GM12878 (cell line): Measurements from ENCODE around the gene CENPS. TPM values are rescaled to one million over a fixed set of nuclear protein-coding genes. Genes with fewer than 3 reads are reported as not detected.

ENCODE experiments used
- ATAC-seq: fragments of 200-7000 bp; cut with Tn5 transposase; 3 replicates; pipeline ENCODE4 v1.9.1; 2020; ENCODE audit warnings: mild to moderate bottlenecking, moderate library complexity
- BruUV-seq: library from RNA; stranded (reverse); fragments of 400-500 nt; replicated peaks from 2 replicates; lab custom pipeline; 2021; lab: Mats Ljungman, UMichigan
- CTCF ChIA-PET: fragments of 300-600 bp; sonication (Branson Sonifier 250); formaldehyde crosslinking; extraction: SDS; loops from one replicate; lab custom pipeline; 2021; ENCODE audit warnings: inconsistent platforms; lab: Yijun Ruan, JAX
- POLR2A ChIA-PET: fragments of 350-600 bp; formaldehyde crosslinking; extraction: SDS; loops from one replicate; lab custom pipeline; 2021; ENCODE audit warnings: inconsistent platforms; lab: Charles Lee
- RAD21 ChIA-PET: fragments of 300-600 bp; sonication (Branson Sonifier 250); formaldehyde crosslinking; loops from one replicate; lab custom pipeline; 2023; ENCODE audit warnings: antibody characterized with exemption; ENCODE audit not compliant: unreplicated experiment; lab: Charles Lee
- SMC1A ChIA-PET: fragments of 300-600 bp; sonication (Branson Sonifier 250); formaldehyde crosslinking; loops from one replicate; lab custom pipeline; 2023; ENCODE audit not compliant: unreplicated experiment, uncharacterized antibody; lab: Charles Lee
- DNase-seq: peaks from one replicate; pipeline ENCODE4 v3.0.0-alpha.2; 2011; ENCODE audit warnings: low read depth, low spot score
- FAIRE-seq: peaks from 3 replicates; lab custom pipeline; 2011; peaks lifted over from hg19 to GRCh38; lab: Jason Lieb, UNC
- H2AFZ ChIP-seq: 2 replicates; pipeline ENCODE4 v1.6.0; 2011; ENCODE audit warnings: low read depth, low read length, control low read depth; ENCODE audit not compliant: control insufficient read depth
- H3K27ac ChIP-seq: 2 replicates; pipeline ENCODE4 v1.5.1; 2011; ENCODE audit warnings: control low read depth; ENCODE audit not compliant: control insufficient read depth, insufficient read depth
- H3K27me3 ChIP-seq, 2 experiments: replicated peaks in 1 of 2; 2 replicates each; pipeline versions ENCODE4 v1.6.0 to v1.6.1; 2011; ENCODE audit warnings: low read length in 1 of 2; ENCODE audit not compliant: control insufficient read depth in 2 of 2, insufficient read depth in 2 of 2
- H3K36me3 ChIP-seq, 2 experiments: 2 replicates each; pipeline ENCODE4 v1.5.1; 2011; ENCODE audit warnings: low read length in 1 of 2; ENCODE audit not compliant: control insufficient read depth in 2 of 2, insufficient read depth in 2 of 2
- H3K4me1 ChIP-seq: 2 replicates; pipeline ENCODE4 v1.6.1; 2011; ENCODE audit warnings: mild to moderate bottlenecking, low read length, moderate library complexity, mixed read lengths; ENCODE audit not compliant: control insufficient read depth, insufficient read depth
- H3K4me2 ChIP-seq: 2 replicates; pipeline ENCODE4 v1.6.0; 2011; ENCODE audit warnings: control low read depth; ENCODE audit not compliant: control insufficient read depth, insufficient read depth
- H3K4me3 ChIP-seq: fragments of 200-600 bp; sonication (generic); 2 replicates; pipeline ENCODE4 v1.5.1; 2016
- H3K79me2 ChIP-seq: 2 replicates; pipeline ENCODE4 v1.6.0; 2011; ENCODE audit warnings: low read length; ENCODE audit not compliant: control insufficient read depth, insufficient read depth
- H3K9ac ChIP-seq: 2 replicates; pipeline ENCODE4 v1.8.0; 2011; ENCODE audit warnings: low read length, control low read depth, mixed read lengths; ENCODE audit not compliant: control insufficient read depth, insufficient read depth
- H3K9me3 ChIP-seq: replicated peaks from 3 replicates; pipeline ENCODE4 v1.5.1; 2011; ENCODE audit warnings: mild to moderate bottlenecking, low read length; ENCODE audit not compliant: control insufficient read depth, insufficient read depth
- H4K20me1 ChIP-seq: 2 replicates; pipeline ENCODE4 v1.6.0; 2011; ENCODE audit not compliant: control insufficient read depth, insufficient read depth
- BACH1 ChIP-seq: fragments of 450-650 bp; IDR thresholded peaks from 2 replicates; pipeline ENCODE4 v1.6.1; 2017; ENCODE audit warnings: mild to moderate bottlenecking, borderline replicate concordance
- MLLT1 ChIP-seq: fragments of 450-650 bp; IDR thresholded peaks from 2 replicates; pipeline ENCODE4 v1.6.1; 2016; ENCODE audit warnings: mild to moderate bottlenecking
- PKNOX1 ChIP-seq: fragments of 450-650 bp; IDR thresholded peaks from 2 replicates; pipeline ENCODE4 v1.6.1; 2016; ENCODE audit warnings: mild to moderate bottlenecking
- RAD21 ChIP-seq: IDR thresholded peaks from 2 replicates; pipeline ENCODE4 v1.6.1; 2011; ENCODE audit warnings: mild to moderate bottlenecking, low read depth, low read length, moderate library complexity; ENCODE audit not compliant: insufficient read depth
- SPI1 ChIP-seq: IDR thresholded peaks from 2 replicates; pipeline ENCODE4 v1.6.1; 2011; ENCODE audit warnings: low read depth, mild to moderate bottlenecking, low read length, moderate library complexity, borderline replicate concordance; ENCODE audit not compliant: insufficient read depth
- SREBF1 ChIP-seq: IDR thresholded peaks from 2 replicates; pipeline ENCODE4 v1.6.1; 2012; ENCODE audit warnings: mild to moderate bottlenecking, low read length
- SRF ChIP-seq, 2 experiments: IDR thresholded peaks; 2 replicates each; pipeline ENCODE4 v1.6.1; 2011; ENCODE audit warnings: low read depth in 2 of 2, low read length in 2 of 2, mild to moderate bottlenecking in 1 of 2, moderate library complexity in 1 of 2
- YY1 ChIP-seq: IDR thresholded peaks from 2 replicates; pipeline ENCODE4 v1.6.1; 2011; ENCODE audit warnings: low read depth, mild to moderate bottlenecking, low read length
- WGBS: methylation state at CpG from one replicate; pipeline ENCODE4 v1.1.6; 2016; ENCODE audit warnings: low lambda C conversion rate; ENCODE audit not compliant: insufficient replicate concordance, insufficient coverage; ENCODE audit errors: missing lambda C conversion rate; 5-methylcytosine and 5-hydroxymethylcytosine counted together
- in situ Hi-C: fragments of 300-500 bp; cut with MboI; formaldehyde crosslinking; loops from 9 replicates; pipeline ENCODE4 v1.14.3; 2018; ENCODE audit warnings: mixed read lengths
- intact Hi-C: fragments of 100-400 bp; cut with micrococcal nuclease; formaldehyde crosslinking; loops from one replicate; pipeline ENCODE4 v1.14.2; 2022; ENCODE audit not compliant: unreplicated experiment
- polyA plus RNA-seq, 11 experiments: library from polyadenylated mRNA; depleted of rRNA in 4 of 11; unstranded in 6 of 11; stranded (reverse) in 5 of 11; fragments of >200 nt; fragmentation: Nextera tagmentation in 4 of 11; fragmentation: Illumina TruSeq in 1 of 11; extraction: Ambion mirVana in 4 of 11; extraction: Trizol in 1 of 11; gene quantifications; 1 replicate in 1 of 11; 2 replicates in 10 of 11; pipeline versions ENCODE4 v1.2.1 to v1.2.3, GENCODE V29; 2011 to 2016; ENCODE audit warnings: inconsistent platforms in 2 of 11, missing spikeins in 2 of 11, low read depth in 1 of 11
- total RNA-seq, 4 experiments: library from RNA; depleted of rRNA in 3 of 4; stranded (reverse); fragments of >200 nt in 3 of 4; fragmentation: Illumina TruSeq in 1 of 4; extraction: Trizol in 1 of 4; gene quantifications; 2 replicates each; pipeline versions ENCODE4 v1.2.1 to v1.2.3, GENCODE V29; 2013 to 2021

Gene CENPS
- total and polyA plus RNA-seq, 10 of the 15 experiments (the other 5 are each of a cell fraction or from before 2014, with no cell fraction given) = 9.4 to 51.7 (median 16.7) TPM

GRCh38 chr1:10387677-10388386, 42.4 kb upstream of the CENPS start:
- no peaks in the 10 kb centered on the region for H3K79me2 ChIP-seq
- no peaks in the 10 kb centered on the region for H3K9me3 ChIP-seq
- 0 out of 2 replicates have a peak overlapping the region, but pooled peaks have one; percentile 6 for H3K27ac ChIP-seq
- in situ Hi-C loops (no loop called here), intact Hi-C loops (loop anchor here (1.0 kb wide), 1 partner anchor 10 kb away; no protein-coding TSS in a partner anchor)
- ChIA-PET CTCF (interaction anchor here (0.7 to 2.1 kb wide), 11 partner anchors 9 to 217 kb away, joined by 3 to 13 read pairs (median 4); partner anchors contain the start of genes KIF1B and PGD), RAD21 (interaction anchor here (0.9 to 1.4 kb wide), 5 partner anchors 11 to 107 kb away, joined by 3 to 7 read pairs (median 6); partner anchors contain the start of gene PGD), SMC1A (interaction anchor here (0.7 to 3.3 kb wide), 6 partner anchors 10 to 178 kb away, joined by 3 to 26 read pairs (median 6); partner anchors contain the start of genes CENPS, KIF1B, PEX14 and PGD), POLR2A (interaction anchor here (0.5 to 1.3 kb wide), 3 partner anchors 11 to 250 kb away, joined by 3 to 8 read pairs (median 6); partner anchors contain the start of gene PGD)
- no peak overlapping the region for H3K4me3 ChIP-seq
- H3K36me3 ChIP-seq = no peaks in the 10 kb centered on the region
- peak in 1 of 2 experiments; percentile 83; a peak in 2 of 4 replicates for TF ChIP-seq SRF (IDR thresholded peaks at IDR 0.05; ENCODE audit: low read depth in 2 of 2, low read length in 2 of 2)
- TF ChIP-seq YY1 = peak; percentile 52; the same call in 1 of the 2 replicates
- peak; percentile 60; the same call in 1 of the 2 replicates for TF ChIP-seq SPI1
- TF ChIP-seq PKNOX1 = peak; percentile 41; the same call in 1 of the 2 replicates
- TF ChIP-seq BACH1 = peak; percentile 96
- no peak for TF ChIP-seq SREBF1
- TF ChIP-seq MLLT1 = peak; percentile 99
- TF ChIP-seq RAD21 = no peak
- H2AFZ ChIP-seq = peak overlapping the region; percentile 35
- no peaks in the 10 kb centered on the region for H4K20me1 ChIP-seq
- no TSS peak for BruUV-seq
- H3K9ac ChIP-seq = peak overlapping the region; percentile 50; the same call in 1 of the 2 replicates
- DNase-seq = peak; percentile 4
- FAIRE-seq = peak; percentile 79
- no peaks in the 10 kb centered on the region for H3K27me3 ChIP-seq
- H3K4me1 ChIP-seq = peaks cover 6% of the 10 kb centered on the region
- peak overlapping the region; percentile 49; the same call in 1 of the 2 replicates for H3K4me2 ChIP-seq
- ATAC-seq = peak; percentile 67
- 81% methylated on average over 3 of the region's 3 CpGs for WGBS
